Measurements from ENCODE around the gene ELOVL5.
"Not testable (repeated sequence)": the region's sequence is repeated elsewhere in the genome, so short reads cannot be mapped to it uniquely, and the experiment has no call there.

The ELOVL5 gene

GRCh38 chr6:53333439-53334408 lies 15.0 kb downstream of the ELOVL5 start:
- DNase-seq (ENCODE audit: extremely low spot score, insufficient read length, low read depth) (no peak), FAIRE-seq (peak; percentile 63)

- FAIRE-seq (no peak), DNase-seq (ENCODE audit: extremely low spot score, insufficient read length, low read depth) (no peak)
Observed at GRCh38 chr6:53331678-53332077, 17.1 kb downstream of the ELOVL5 start.

- FAIRE-seq (no peak), DNase-seq (ENCODE audit: extremely low spot score, insufficient read length, low read depth) (no peak)
Observed at GRCh38 chr6:53330137-53330536, 18.6 kb downstream of the ELOVL5 start.

- no peak for FAIRE-seq
Observed at GRCh38 chr6:53328375-53328774, 20.4 kb downstream of the ELOVL5 start.

GRCh38 chr6:53327017-53327395 lies 21.7 kb downstream of the ELOVL5 start:
- FAIRE-seq = no peak
- no peak for DNase-seq (ENCODE audit: extremely low spot score, insufficient read length, low read depth)

More at GRCh38 chr6:53328375-53328774, 20.4 kb downstream of the ELOVL5 start:
- DNase-seq (ENCODE audit: extremely low spot score, insufficient read length, low read depth) = no peak

- FAIRE-seq (no peak), DNase-seq (ENCODE audit: extremely low spot score, insufficient read length, low read depth) (no peak)
Observed at GRCh38 chr6:53326372-53327016, 22.3 kb downstream of the ELOVL5 start.

GRCh38 chr6:53325785-53326184 lies 23.0 kb downstream of the ELOVL5 start:
- no peak for DNase-seq (ENCODE audit: extremely low spot score, insufficient read length, low read depth)
- no peak for FAIRE-seq

- FAIRE-seq (no peak), DNase-seq (ENCODE audit: extremely low spot score, insufficient read length, low read depth) (no peak)
Observed at GRCh38 chr6:53322188-53323029, 26.3 kb downstream of the ELOVL5 start.

- FAIRE-seq (no peak), DNase-seq (ENCODE audit: extremely low spot score, insufficient read length, low read depth) (no peak)
Observed at GRCh38 chr6:53321701-53322100, 27.0 kb downstream of the ELOVL5 start.

- FAIRE-seq (no peak), DNase-seq (ENCODE audit: extremely low spot score, insufficient read length, low read depth) (no peak)
Observed at GRCh38 chr6:53320964-53321363, 27.8 kb downstream of the ELOVL5 start.

- FAIRE-seq (no peak), DNase-seq (ENCODE audit: extremely low spot score, insufficient read length, low read depth) (no peak)
Observed at GRCh38 chr6:53318429-53318828, 30.3 kb downstream of the ELOVL5 start.

- FAIRE-seq = no peak
- DNase-seq (ENCODE audit: extremely low spot score, insufficient read length, low read depth) = no peak
Observed at GRCh38 chr6:53317861-53318260, 30.9 kb downstream of the ELOVL5 start.

- not testable (repeated sequence) for FAIRE-seq
Observed at GRCh38 chr6:53317299-53317698, 31.5 kb downstream of the ELOVL5 start.

GRCh38 chr6:53316142-53316541 lies 32.6 kb downstream of the ELOVL5 start:
- DNase-seq (ENCODE audit: extremely low spot score, insufficient read length, low read depth) (no peak), FAIRE-seq (no peak)

More at GRCh38 chr6:53317299-53317698, 31.5 kb downstream of the ELOVL5 start:
- DNase-seq (ENCODE audit: extremely low spot score, insufficient read length, low read depth) = not testable (repeated sequence)

- DNase-seq (ENCODE audit: extremely low spot score, insufficient read length, low read depth) (no peak), FAIRE-seq (no peak)
Observed at GRCh38 chr6:53315086-53315724, 33.5 kb downstream of the ELOVL5 start.

- DNase-seq (ENCODE audit: extremely low spot score, insufficient read length, low read depth) = no peak
Observed at GRCh38 chr6:53313784-53314400, 34.9 kb downstream of the ELOVL5 start.

GRCh38 chr6:53312355-53312754 lies 36.4 kb downstream of the ELOVL5 start:
- FAIRE-seq (peak; percentile 56), DNase-seq (ENCODE audit: extremely low spot score, insufficient read length, low read depth) (no peak)

More at GRCh38 chr6:53313784-53314400, 34.9 kb downstream of the ELOVL5 start:
- no peak for FAIRE-seq

GRCh38 chr6:53311586-53311935 lies 37.2 kb downstream of the ELOVL5 start:
- no peak for FAIRE-seq
- DNase-seq (ENCODE audit: extremely low spot score, insufficient read length, low read depth) = no peak

GRCh38 chr6:53310771-53311585 lies 37.8 kb downstream of the ELOVL5 start:
- FAIRE-seq = no peak
- no peak for DNase-seq (ENCODE audit: extremely low spot score, insufficient read length, low read depth)

All from GM18507 (cell line).